Measurements from ENCODE around the gene AIFM3.

DNA sequence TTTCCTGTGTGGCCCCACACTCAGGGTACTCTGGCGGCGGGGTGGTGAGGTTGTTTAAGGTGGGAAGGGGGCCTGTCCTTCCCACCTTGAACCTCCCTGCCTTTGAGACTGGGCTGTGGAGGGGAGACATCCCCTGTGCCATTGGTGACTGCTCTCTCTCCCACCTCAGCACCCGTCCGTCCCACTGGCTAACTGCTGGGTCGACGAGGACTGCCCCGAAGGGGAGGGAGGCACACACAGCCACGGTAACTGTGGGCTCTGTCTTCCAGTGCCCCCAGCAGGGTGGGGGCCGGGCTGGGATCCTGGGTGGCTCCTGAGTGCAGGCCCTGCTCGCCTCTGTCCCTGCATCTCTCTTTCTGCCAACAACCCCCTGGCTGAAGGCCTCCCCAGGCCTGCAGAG, 55.5 kb downstream of the AIFM3 start:
- TF ChIP-seq, protein P1, sequence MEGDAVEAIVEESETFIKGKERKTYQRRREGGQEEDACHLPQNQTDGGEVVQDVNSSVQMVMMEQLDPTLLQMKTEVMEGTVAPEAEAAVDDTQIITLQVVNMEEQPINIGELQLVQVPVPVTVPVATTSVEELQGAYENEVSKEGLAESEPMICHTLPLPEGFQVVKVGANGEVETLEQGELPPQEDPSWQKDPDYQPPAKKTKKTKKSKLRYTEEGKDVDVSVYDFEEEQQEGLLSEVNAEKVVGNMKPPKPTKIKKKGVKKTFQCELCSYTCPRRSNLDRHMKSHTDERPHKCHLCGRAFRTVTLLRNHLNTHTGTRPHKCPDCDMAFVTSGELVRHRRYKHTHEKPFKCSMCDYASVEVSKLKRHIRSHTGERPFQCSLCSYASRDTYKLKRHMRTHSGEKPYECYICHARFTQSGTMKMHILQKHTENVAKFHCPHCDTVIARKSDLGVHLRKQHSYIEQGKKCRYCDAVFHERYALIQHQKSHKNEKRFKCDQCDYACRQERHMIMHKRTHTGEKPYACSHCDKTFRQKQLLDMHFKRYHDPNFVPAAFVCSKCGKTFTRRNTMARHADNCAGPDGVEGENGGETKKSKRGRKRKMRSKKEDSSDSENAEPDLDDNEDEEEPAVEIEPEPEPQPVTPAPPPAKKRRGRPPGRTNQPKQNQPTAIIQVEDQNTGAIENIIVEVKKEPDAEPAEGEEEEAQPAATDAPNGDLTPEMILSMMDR (IDR thresholded peaks at IDR 0.05) = no peak
- no peak for TF ChIP-seq POLR2AphosphoS5 (IDR thresholded peaks at IDR 0.05)
- no peak for TF ChIP-seq POLR2A (IDR thresholded peaks at IDR 0.05)
